ENCODE results near the gene KRT2.

GRCh38 chr12:52695039-52695438 is 43.0 kb upstream of the KRT2 start:
- TF ChIP-seq POLR2A (IDR thresholded peaks at IDR 0.05) (no peak), CTCF (IDR thresholded peaks at IDR 0.05 in 8 of 11, conservative IDR thresholded peaks at IDR 0.05 in 3 of 11) (no peak)

Data from spleen (tissue), 7 donors.